ENCODE results near the gene TMED4.
A peak's percentile ranks its signal among the peaks of the same experiment; 100 is the strongest.
"Not testable (repeated sequence)": the region's sequence is repeated elsewhere in the genome, so short reads cannot be mapped to it uniquely, and the experiment has no call there.

Gene TMED4

GRCh38 chr7:44568771-44569560, 13.1 kb downstream of the TMED4 start:
- DNase-seq (ENCODE audit: low spot score): no peak

- no peak for DNase-seq (ENCODE audit: low spot score)
Observed at GRCh38 chr7:44567884-44568283, 14.1 kb downstream of the TMED4 start.

DNA sequence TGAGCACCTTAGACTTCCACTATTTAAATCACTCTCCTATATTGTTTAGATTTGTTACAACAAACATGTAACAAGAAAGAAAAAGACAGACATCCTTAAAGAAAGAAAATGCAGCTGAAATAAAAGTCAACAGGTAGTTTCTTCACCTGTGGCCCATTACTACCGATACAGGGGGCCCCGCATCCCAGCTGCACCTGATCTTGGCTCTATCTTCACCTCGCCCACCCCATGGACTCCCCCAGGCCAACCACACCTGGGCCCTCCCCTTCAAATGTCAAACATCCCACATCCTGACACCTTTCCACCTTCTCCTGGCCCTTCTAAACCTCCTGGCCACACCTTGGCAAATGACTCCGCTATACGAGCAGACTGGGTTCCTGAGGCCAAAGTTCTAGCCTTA, 15.4 kb downstream of the TMED4 start:
- DNase-seq (ENCODE audit: low spot score): no peak

GRCh38 chr7:44565795-44566559, 16.1 kb downstream of the TMED4 start:
- DNase-seq (ENCODE audit: low spot score): no peak

- peak; percentile 55 for DNase-seq (ENCODE audit: low spot score)
Observed at GRCh38 chr7:44565097-44565794, 16.8 kb downstream of the TMED4 start.

DNA sequence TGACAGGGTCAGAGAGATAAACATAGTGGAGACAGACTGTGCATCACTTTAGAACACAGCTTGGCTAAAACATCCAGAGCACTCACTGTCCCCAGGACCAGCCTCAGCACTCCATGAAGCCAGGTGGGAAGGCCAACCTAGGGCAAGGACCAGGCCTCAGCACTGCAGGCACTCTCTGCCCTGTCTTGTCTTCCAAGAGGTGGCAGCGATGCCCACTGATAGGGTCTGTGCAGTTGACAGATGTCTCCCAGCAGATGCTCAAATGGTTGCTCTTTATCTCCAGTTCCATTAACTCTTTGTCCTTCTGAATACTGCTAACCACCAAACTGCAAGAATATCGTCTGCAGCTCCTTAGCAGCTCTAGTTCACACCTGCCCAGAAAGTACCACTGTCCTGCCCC, 17.4 kb downstream of the TMED4 start:
- no peak for DNase-seq (ENCODE audit: low spot score)

- no peak for DNase-seq (ENCODE audit: low spot score)
Observed at GRCh38 chr7:44563171-44563679, 18.8 kb downstream of the TMED4 start.

DNA sequence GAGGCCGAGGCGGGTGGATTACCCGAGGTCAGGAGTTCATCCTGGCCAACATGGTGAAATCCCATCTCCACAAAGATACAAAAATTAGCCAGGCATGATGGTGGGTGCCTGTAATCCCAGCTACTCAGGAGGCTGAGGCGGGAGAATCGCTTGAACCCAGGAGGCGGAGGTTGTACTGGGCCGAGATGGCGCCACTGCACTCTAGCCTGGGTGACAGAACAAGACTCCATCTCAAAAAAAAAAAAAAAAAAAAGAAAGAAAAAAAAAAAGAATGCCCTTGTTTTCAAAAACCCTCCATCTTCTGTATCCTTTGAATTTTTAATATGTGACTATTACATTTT, 19.4 kb downstream of the TMED4 start:
- not testable (repeated sequence) for DNase-seq (ENCODE audit: low spot score)

DNA sequence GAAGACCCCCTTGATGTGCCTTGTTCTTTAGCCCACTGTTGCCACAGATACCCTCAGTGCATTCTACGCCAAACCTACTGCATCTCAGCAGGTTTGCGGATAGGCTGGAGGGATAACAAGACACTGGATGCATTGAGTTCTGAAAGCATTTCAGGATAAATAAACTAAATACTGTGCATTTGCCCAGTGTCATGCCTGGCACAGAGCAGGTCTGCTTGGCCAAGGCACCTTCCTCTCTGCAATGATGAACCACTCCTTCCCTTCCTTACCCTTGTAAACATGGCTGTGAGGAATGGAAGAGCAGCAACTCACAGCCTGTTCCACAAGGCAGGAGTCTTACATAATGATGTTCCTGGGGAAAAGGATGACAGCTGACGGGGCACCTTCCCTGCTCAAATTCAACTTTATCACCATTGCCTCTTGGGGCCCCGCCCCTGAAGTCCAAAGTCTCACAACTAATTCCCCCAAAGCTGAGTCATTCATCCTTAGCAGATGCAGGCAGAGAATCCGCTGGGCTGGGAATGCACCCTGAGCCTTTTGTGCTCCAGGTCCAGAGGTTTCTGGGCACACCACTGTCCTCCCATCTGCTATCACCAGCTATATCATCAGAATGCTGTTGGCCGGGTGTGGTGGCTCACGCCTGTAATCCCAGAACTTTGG, 19.9 kb downstream of the TMED4 start:
- no peak for DNase-seq (ENCODE audit: low spot score)

DNA sequence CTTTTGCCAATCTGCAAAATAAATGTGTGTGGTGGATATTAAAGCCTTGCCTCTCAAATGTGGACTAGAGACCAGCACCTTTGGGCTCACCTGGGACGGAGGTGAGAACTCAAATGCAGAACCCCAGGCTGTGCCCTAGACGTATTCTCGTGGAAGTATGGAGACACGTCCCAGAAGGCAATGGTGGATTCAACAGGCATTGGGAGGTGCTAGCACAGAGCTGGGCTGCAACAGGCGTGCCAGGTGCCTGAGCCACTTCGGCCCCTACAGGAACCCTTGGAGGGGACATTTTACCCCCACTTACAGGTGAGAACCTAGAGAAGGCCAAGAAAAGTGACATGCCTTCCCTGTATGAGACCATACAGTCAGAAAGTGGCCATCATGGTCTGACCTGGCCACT, 20.6 kb downstream of the TMED4 start:
- DNase-seq (ENCODE audit: low spot score): no peak

GRCh38 chr7:44559485-44559884, 22.5 kb downstream of the TMED4 start:
- no peak for DNase-seq (ENCODE audit: low spot score)

GRCh38 chr7:44557485-44557884, 24.5 kb downstream of the TMED4 start:
- DNase-seq (ENCODE audit: low spot score): no peak

- DNase-seq (ENCODE audit: low spot score): no peak
Observed at GRCh38 chr7:44555350-44555749, 26.7 kb downstream of the TMED4 start.

DNA sequence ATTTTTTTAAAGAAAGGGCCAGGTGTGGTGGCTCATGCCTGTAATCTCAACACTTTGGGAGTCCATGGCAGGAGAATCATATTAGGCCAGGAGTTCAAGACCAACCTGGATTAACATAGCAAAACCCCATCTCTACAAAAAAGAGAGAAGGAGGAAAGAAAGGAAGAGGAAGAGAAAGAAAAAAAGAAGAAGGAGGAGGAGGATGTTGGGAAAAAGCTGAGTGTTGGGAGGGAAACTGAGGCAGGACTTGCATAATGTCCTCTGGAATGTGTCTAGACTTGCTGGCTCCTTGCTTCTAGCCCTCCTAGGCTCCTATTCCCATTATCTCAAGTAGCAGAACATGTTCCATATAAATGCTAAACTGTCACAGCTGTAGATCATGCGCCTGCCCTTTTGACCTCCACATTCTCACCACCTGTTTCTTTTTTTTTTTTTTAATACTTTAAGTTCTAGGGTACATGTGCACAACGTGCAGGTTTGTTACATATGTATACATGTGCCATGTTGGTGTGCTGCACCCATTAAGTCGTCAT, 29.5 kb downstream of the TMED4 start:
- not testable (repeated sequence) for DNase-seq (ENCODE audit: low spot score)

DNA sequence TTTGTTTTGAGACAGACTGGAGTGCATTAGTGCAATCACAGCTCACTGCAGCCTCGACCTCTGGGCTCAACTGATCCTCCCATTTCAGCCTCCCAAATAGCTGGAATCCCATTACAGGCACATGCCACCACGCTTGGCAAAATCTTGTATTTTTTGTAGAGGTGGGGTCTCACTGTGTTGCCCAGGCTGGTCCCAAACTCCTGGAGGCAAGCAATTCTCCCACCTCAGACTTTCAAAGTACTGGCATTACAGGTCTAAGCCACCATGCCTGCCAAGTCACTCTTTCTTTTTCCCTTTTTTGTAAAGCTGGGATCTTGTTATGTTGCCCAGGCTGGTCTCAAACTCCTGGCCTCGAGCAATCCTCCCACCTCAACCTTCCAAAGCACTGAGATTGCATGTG, 32.6 kb downstream of the TMED4 start:
- no peak for DNase-seq (ENCODE audit: low spot score)

GRCh38 chr7:44548893-44549292, 33.1 kb downstream of the TMED4 start:
- no peak for DNase-seq (ENCODE audit: low spot score)

- DNase-seq (ENCODE audit: low spot score): no peak
Observed at GRCh38 chr7:44547536-44548231, 34.3 kb downstream of the TMED4 start.

DNA sequence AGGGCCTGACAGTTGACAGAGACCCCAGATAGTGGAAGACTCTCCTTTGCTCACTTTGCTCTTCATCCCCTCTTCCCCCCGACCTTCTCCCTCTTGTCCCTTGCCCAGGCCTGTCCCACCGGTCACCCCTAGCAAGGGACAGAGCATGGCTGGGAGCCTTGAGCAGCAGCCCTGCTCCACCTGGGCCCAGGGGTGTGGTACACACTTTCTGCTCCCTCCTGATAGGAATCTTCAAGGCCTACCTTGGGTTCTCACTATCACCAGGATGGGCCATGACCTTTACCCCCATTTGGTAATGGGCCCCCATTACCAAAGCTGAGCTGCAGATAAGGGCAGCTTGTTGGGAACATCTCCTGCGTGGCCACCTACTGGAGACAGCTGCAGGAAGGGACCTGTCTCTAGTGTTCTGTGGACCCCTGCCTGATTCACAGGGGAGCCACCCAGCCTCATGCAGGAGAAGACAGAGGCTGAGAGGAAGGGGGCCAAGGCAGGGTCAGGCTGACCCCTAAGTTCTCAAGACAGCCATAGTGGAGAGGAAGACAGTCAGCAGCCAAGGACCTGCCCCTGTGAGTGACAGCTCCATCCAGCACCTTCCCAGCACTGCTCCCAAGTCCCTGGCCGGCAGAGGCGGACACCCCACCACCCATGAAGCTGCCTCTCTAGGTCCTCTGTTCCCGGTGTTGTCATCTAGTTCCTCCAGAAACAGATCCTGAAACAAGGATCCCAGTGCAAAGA, 40.0 kb downstream of the TMED4 start:
- DNase-seq (ENCODE audit: low spot score): no peak

GRCh38 chr7:44541028-44541869, 40.8 kb downstream of the TMED4 start, which contains the start of gene NPC1L1:
Gene NPC1L1, minus strand, starts transcription at chr7:44541330. Its CDS starts 71 bp downstream, at chr7:44541259.
- DNase-seq (ENCODE audit: low spot score): no peak
